GM18508 (cell line): ENCODE measurements around the gene DHRS2.
"Not testable (repeated sequence)": the region's sequence is repeated elsewhere in the genome, so short reads cannot be mapped to it uniquely, and the experiment has no call there.

ENCODE experiments used
- ATAC-seq: cut with Tn5 transposase; IDR thresholded peaks from one replicate; pipeline ENCODE4 v1.9.1; 2021; ENCODE audit warnings: moderate number of reproducible peaks; ENCODE audit not compliant: insufficient read depth, unreplicated experiment

The DHRS2 gene, protein sequence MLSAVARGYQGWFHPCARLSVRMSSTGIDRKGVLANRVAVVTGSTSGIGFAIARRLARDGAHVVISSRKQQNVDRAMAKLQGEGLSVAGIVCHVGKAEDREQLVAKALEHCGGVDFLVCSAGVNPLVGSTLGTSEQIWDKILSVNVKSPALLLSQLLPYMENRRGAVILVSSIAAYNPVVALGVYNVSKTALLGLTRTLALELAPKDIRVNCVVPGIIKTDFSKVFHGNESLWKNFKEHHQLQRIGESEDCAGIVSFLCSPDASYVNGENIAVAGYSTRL

DNA sequence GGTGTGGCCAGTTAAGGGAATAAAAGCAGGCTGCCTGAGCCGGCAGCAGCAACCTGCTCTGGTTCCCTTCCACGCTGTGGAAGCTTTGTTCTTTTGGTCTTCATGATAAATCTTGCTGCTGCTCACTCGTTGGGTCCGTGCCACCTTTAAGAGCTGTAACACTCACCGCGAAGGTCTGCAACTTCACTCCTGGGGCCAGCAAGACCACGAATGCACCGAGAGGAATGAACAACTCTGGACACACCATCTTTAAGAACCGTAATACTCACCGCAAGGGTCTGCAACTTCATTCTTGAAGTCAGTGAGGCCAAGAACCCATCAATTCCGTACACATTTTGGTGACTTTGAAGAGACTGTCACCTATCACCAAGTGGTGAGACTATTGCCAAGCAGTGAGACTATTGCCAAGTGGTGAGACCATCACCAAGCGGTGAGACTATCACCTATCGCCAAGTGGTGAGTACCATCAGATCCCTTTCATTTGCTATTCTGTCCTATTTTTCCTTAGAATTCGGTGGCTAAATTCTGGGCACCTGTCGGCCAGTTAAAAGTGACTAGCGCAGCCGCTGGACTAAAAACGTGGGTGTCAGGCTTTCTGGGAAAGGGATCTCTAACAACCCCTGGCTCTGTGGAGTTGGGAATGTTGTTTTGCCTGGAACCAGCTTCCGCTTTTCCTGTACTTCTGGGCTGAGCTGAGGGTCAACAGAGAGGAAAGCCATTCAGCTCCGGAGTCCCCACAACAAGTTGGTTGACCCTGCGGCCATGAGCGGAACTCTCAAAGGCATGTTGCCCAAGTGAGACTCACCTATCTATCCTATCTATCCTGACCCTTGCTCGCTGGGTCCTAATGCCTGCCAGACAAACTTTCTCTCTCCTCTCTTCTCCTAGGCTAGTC, at the start of gene DHRS2:
Gene DHRS2 (plus strand): TSS at position 48 of the 895 bp plus-strand sequence. CDS start 2,501 bp downstream, outside the sequence.
- ATAC-seq, result no peak

DNA sequence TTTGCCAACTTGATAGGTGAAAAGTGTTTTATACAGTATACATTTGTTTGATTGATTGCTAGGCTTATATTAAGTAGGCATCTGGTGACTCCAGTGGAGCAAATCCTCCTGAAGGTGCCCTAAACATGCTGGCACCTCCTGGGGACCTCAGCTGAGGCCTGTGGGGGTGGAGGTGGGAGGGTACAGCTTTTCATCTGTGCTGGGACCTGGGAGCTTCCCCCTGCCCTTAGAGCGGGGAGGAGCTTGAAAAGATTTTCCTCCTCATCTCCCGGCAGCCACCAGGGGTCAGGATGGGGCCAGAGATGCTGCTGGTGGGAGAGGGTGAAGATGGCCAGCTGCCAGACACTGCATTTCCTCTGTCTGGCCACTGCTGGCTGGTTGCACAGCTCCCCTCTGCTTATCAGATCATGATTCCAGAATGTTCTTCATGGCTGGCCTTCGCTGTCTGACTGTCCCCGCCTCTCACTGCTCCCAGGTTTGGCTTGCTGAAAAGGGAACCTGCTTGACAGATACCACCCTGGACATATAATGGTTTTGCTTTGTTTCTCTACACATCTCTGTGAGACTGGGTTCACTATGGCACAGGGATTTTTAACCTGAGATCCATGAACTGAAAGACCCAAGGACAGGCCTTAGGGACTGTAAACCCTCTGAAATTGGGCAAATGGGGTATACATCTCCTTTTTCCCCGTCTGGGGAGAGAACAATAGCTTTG, 47.1 kb upstream of the DHRS2 start:
- ATAC-seq, result peak; percentile 85

DNA sequence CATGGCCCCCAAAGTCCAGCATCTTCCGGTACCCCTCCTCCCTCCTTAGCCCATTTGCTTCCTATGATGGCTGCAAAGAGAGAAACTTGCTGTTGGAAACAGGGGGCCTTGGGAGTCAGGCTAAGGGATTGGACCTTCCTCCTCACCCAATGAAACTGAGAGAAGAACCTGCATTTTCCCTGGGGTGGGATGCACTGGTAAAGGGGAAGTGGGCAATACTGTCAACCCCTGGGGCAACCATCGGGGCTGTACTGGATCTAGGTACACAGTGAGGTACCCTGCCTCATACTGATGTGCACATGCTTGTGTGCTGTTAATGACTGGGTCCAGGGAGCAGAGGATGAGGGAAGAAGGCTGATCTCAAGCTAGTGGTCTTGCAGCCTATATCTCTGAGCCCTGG, 46.6 kb upstream of the DHRS2 start:
- no peak for ATAC-seq

DNA sequence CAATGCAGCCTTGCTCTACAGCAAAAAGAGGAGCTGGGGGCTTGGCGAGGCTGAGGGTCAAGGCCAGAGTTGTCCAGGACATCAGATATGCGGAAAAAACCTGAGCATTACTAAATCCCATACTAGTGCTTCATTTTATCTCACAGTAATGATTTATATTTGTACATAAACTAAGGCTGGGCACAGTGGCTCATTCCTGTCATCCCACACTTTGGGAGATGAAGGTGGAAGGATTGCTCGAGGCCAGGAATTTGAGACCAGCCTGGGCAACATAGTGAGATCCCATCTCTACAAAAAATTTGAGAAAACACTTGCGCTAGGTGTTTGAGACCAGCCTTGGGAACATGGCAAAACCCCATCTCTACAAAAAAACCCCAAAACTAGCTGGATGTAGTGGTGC, 46.0 kb upstream of the DHRS2 start:
- no peak for ATAC-seq

DNA sequence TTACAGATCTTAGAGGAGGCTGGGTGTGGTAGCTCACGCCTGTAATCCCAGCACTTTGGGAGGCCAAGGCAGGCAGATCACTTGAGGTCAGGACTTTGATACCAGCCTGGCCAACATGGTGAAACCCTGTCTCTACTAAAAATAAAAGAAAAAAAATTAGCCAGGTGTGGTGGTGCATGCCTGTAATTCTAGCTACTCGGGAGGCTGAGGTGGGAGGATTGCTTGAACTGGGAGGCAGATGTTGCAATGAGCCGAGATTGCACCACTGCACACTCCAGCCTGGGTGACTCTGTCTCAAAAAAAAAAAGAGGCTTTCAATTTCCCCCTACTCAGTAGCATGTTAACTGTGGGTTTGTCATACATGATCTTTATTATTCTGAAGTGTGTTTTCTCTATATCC, 42.0 kb upstream of the DHRS2 start:
- ATAC-seq, result not testable (repeated sequence)

DNA sequence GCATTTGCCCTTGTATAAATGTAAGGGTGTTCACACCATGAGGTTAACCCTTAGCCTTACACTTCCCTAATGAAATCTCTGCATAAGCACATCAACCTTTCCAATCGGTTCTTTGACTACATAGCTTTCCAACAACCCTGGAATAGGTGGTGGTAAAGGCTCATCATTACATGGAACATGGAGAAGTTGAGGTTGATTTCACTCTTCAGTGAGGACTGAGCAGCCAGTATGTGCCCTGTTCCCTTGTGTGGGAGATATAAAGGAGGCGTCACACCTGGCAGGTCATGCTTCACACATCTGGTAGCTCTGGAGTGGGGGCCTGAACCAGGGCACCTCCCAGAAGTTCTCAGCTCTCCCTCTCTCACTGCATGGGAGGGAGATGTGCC, 35.8 kb upstream of the DHRS2 start:
- no peak for ATAC-seq

DNA sequence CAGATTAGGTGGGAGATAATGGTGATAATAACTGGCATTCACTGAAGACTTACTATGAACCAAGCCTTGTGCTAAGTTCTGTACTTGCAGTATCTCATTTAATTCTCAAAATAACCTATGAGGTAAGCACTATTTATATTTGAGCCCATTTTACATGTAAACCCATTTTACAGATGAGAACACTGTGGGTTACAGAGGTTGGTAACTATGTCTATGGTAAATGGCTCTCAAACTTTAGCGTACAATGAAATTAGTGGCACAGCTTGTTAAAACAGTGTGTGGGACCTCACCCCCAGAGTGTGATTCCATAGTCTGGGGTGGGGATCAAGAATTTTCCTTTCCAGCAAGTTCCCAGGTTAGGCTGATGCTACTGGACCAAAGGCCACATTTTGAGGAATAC, 35.4 kb upstream of the DHRS2 start:
- no peak for ATAC-seq

DNA sequence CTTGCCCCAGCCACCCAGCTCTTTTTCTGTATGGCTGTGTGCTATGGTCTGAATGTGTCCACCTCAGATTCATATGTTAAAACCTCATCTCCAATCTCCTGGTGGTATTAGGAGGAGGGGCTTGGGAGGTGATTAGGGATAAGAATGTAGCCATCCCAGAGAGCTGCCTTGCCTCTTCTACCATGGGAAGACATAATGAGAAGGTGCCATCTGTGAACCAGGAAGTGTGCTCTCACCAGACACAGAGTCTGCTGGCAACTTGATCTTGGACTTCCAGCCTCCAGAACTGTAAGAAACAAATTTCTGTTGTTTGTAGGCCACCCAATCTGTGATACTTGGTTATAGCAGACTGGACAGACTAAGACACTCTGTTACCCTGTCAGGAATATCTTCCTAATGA, 34.7 kb upstream of the DHRS2 start:
- no peak for ATAC-seq

DNA sequence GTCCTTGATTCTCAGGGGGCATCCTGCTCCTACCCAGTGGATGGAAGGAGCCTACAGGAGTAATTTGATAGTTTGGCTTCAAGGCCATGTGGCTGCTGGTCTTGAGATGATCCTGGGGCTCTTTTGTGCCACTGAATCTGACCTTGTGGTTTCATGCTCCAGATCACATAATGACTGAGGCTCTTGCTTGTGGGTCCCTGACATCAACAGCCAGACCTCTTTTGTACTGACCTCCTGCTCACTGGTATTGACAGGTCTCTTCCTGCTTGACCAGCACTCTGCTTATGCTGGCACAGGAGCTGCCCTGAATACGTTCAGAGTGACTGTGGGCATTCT, 34.4 kb upstream of the DHRS2 start:
- ATAC-seq, result no peak

DNA sequence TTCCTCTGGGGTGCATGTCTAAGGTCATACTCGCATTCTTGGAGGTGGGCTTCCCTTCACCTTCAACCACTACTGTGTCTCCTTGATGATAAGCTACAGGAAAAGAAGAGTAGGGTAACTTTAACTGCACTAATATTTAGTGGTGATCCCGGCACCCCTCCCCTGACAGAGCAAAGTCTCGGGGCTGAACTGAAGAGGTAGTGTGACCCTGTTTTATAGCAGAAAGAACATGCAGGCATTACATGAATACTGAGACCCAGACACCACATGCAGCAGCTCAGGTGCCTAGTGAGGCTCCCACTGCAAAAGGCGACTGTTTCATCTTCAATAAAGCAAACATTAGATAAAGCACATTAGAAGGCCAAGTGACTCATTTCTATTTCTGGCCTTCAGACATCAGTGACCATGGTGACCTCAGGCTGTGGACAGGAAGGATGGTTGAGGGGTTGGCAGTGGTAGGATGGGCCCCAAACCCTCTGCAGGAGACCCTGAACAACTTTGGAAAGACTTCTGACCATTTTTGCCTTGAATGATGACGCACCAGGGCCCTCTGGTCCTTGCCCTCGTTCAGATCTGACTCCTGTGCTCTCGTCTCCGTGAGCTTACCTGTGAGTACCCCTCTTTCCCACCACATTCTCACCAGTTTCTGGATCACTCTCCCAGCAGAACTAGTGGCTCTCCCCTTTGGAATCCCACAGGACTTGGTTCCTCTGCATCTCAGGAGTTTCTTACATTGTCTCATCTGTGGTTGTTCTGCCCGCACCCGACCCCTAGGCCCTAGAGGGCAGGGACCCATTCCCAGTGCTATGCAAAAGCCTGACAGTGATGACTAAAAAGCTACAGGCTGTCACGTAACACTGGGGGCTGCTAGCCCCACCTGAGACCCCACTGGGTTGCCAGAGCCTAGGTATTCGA, 33.7 kb upstream of the DHRS2 start:
- ATAC-seq, result no peak

DNA sequence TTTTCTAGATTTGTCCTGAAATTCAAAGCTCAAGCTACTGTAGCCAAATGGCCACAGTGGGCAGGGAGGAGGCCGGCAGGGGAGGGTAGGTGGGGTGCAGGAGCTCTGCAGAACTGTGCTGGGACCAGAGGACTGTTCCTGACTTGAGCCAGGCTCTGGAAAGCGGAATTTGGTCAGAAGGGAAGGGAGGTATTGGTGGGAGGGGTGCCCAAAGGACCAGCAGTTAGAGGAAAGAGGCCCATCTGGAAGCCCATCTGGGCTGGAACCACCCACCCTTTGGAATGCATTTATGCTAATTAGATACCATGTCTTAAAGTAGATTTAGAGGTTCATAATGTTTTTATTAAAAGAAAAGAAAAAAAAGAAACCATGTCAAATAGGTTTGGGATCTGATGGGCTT, 33.1 kb upstream of the DHRS2 start:
- no peak for ATAC-seq

DNA sequence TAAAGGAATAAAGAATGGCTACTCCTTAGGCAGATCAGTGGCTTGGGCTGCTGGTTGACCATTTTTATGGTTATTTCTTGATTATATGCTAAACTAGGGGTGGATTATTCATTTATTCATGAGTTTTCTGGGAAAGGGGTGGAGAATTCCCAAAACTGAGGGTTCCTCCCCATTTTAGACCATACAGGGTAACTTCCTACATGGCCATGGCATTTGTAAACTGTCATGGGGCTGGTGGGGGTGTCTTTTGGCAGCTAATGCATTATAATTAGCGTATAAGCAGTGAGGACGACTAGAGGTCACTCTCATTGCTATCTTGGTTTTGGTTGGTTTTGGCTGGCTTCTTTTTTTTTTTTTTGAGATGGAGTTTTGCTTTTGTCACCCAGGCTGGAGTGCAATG, 32.0 kb upstream of the DHRS2 start:
- no peak for ATAC-seq

DNA sequence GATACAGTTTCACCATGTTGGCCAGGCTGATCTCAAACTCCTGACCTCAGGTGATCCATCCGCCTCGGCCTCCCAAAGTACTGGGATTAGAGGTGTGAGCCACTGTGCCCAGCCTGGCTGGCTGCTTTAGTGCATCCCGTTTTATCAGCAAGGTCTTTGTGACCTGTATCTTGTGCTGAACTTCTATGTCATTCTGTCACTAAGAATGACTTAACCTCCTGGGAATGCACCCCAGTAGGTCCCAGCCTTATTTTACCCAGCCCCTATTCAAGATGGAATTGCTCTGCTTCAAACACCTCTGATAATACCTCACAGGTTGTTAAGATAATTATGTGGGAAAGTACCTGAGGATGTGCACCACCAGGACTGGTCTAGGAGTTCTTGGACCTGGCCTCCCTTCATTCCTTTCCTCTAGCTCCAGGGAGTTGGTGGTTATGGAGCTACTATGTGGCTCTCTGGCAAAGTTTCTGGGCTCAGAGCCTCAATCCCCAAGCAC, 31.4 kb upstream of the DHRS2 start:
- ATAC-seq, result no peak

DNA sequence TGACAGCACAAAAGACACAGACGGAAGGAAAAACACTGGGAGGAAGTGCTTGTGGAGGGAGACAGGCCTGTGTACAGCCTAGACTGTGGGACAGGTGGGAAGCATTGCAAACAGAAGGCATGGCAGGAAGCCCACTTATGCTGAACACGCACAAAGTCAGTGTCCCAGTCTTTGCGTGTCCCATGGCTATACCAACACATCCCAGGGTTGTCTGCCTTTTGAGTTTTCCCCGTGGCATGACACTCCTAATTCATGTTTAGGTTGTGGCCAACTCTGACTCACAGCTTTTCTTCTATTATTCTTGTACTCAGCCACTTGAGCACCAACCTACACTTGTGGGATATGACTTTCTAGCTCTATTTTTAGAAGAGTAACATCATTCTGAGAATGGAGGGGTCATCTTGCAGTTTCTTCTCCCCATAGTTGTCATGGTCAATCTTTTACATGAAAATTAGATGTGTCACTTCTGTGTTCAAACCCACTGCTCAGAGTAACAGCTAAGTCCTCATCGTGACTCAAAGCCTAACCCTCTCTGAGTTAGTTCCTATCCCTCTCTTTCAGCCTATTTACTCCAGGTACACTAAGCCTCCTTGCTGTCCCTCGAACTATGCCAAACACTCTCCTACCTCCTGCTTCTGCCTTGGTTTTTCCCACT, 30.1 kb upstream of the DHRS2 start:
- ATAC-seq, result peak; percentile 79

DNA sequence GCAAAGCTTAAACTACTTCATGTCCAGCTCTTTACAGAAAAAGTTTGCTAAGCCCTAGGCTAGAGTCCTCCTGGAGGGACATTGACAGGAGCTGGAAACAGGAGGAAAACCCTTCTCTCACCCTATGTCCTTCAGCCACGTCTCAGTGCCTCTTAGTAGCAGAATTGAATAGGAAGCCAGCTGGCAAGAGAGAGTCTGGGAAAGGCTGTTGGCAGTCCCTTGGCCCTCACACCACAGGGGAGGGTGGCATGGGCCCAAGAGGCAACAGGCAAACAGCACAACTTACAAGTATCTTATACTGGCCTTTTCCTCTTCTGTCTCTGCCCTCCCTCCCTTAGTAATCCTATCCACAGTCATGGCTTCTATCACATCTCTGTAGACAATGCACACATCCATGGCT, 27.7 kb upstream of the DHRS2 start:
- ATAC-seq, result no peak

DNA sequence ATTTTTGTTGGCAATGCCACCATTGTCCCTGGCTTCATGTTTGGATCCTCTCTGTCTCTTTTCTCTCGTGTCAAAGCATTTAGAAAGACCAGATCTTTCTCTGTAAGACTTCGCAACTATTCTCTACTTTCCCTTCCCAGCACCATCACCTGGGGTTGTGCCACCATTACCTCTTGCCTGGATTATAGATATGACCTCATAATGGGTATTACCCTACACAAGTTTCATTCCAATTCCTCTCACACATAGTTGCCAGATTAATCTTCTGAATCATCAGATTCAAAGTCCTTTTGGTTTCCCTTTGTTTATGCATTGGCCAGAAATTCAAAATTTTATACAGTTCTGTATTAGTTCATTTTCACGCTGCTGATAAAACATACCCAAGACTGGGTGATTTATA, 27.2 kb upstream of the DHRS2 start:
- no peak for ATAC-seq

DNA sequence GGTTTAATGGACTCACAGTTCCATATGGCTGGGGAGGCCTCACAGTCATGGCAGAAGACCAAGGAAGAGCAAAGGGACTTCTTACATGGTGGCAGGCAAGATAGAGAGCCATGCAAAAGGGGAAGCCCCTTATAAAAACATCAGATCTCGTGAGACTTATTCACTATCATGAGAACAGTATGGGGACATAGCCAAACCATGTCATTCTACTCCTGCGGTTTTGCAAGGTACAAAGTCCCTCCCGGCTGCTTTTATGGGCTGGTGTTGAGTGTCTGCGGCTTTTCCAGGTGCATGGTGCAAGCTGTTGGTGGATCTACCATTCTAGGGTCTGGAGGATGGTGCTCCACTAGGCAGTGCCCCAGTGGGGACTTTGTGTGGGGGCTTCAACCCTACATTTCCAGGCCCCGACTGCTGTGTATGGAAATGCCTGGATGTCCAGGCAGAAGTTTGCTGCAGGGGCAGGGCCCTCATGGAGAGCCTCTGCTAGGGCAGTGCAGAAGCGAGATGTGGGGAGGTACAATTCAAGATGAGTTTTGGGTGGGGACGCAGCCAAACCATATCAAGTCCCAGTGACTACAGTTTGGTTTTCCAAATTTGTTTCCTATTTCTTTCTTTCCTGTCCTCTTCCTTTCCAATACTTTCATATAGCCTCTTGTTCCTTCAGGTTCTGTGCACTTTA, 26.6 kb upstream of the DHRS2 start:
- ATAC-seq, result not testable (repeated sequence)

DNA sequence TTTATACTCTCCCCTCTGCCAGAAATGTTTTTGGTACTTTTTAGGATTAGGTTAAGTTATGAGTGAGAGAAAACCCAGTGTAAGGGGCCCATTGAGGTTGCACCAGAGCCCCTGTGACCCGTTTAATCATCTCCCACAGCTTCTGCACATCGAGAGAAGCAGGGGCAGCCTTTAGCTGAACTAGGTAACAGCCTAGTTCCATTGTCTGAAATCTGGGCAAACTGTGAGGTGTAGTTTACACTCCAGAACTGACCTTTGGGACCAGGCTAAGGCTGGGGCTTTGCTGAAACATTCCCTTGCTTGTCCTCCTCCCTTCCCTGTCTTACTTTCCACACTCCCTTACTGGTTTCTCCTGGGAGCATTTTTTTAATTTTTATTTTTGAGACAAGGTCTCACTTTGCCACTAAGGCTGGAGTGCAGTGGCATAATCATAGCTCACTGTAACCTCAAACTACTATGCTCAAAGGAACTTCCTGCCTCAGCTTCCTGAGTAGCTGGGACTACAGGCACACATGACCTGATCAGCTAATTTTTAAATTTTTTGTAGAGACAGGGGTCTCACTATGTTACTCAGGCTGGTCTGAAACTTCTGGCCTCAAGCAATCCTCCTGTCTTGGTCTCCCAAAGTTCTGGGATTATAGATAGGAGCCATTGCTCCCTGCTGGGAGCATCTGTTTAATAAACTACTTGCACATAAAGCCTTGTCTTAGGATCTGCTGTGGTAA, 25.9 kb upstream of the DHRS2 start:
- ATAC-seq, result no peak
